ENCODE data around the gene NEO1. TPM values are rescaled to one million over a fixed set of nuclear protein-coding genes. Genes with fewer than 3 reads are reported as not detected.

Gene NEO1
- total RNA-seq, 2 donors from 2014 or later = 3.6 to 8.0 TPM

DNA sequence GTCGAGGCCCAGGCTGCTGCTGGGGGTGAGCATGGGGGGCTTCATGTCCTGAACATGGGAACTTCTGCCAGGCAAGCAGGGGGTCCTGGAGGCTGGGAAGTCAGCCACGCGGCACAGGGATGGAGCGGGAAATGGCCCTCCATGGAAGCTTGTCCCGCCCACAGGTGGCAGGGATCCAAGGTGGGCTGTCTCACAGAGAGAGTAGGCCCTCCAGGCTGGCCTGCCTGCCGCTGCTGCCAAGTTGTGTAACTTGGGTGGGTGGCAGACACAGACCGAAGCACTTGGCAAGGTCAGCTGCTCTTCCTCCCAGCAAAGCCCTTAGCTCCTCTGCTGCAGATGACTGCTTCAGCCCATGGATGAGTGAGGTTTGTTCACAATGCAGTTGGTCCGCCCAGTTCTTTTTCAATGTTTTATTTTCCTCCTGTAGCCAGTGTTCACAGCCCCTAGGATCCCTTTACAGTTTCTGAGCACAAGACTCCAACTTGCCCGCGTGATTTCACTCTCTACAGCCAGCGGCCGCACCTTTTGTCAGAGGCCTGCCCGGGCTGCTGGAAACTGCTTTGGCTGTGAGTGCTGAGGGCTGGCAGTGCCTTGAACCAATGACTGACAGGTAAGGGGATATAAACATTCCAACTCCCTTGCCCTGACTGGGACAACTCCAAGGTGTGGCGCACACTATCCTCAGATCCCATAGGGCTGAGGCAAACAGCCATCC lies 289.8 kb downstream of the NEO1 start:
- Mint-ChIP-seq H3K36me3 (no peaks in the 10 kb centered on the region), H3K9me3 (no peaks in the 10 kb centered on the region), H3K4me1 (ENCODE audit: low read depth in 2 of 2) (no peaks in the 10 kb centered on the region), H3K27ac (no peak overlapping the region), H3K27me3 (peaks cover 3 to 17% of the 10 kb centered on the region in 2 donors), H3K4me3 (no peak overlapping the region)
- DNase-seq (ENCODE audit: low spot score) (no peak), ATAC-seq (no peak)

DNA sequence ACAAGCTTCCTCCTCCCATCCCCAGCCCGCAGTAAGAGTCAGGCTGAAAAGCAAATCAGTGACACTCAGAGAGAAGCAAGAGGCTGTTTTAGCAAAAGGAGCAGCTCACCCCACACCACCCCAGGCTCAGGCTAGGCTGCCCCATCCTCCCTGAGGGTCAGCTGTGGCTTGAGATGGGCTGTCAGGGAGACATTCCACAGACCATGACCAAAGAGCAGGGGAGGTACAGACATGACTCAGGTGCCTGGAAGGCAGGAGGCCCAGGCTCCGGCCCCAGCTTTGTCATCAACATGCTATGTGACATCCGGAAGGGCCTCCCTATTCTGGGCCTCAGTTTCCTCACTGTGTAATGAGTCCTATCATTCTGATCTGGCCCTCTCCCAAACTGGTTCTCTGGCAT lies 291.8 kb downstream of the NEO1 start:
- H3K36me3 Mint-ChIP-seq = no peaks in the 10 kb centered on the region
- no peak for ATAC-seq
- DNase-seq (ENCODE audit: low spot score) = no peak
- no peak overlapping the region for H3K27ac Mint-ChIP-seq
- no peaks in the 10 kb centered on the region for H3K9me3 Mint-ChIP-seq
- H3K4me1 Mint-ChIP-seq (ENCODE audit: low read depth in 2 of 2) = no peaks in the 10 kb centered on the region
- H3K4me3 Mint-ChIP-seq = no peak overlapping the region
- peaks cover 5 to 13% of the 10 kb centered on the region in 2 donors for H3K27me3 Mint-ChIP-seq

DNA sequence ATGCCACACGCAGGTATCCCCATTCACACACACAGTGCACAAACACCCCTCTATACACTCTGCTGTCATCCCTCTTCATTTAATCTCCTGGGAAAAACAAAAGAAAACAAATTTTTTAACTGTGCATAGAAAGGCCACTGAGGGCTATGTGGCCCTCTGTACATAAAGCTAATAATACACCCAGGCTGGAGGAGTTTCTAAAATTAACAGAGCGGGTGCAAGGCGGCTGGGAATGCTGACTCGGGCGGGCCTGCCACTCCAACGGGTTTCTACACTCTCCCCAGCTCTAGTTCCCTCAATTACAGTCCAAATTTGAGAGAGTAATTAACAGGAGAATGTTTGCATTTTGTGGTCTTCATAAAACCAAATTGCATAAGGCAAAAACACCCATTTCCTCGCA lies 293.4 kb downstream of the NEO1 start:
- Mint-ChIP-seq H3K4me1 (ENCODE audit: low read depth in 2 of 2) (no peaks in the 10 kb centered on the region), H3K27ac (no peak overlapping the region), H3K36me3 (no peaks in the 10 kb centered on the region), H3K9me3 (no peaks in the 10 kb centered on the region), H3K27me3 (peaks cover 5 to 13% of the 10 kb centered on the region in 2 donors), H3K4me3 (no peak overlapping the region)
- no peak for ATAC-seq
- DNase-seq (ENCODE audit: low spot score) = no peak

DNA sequence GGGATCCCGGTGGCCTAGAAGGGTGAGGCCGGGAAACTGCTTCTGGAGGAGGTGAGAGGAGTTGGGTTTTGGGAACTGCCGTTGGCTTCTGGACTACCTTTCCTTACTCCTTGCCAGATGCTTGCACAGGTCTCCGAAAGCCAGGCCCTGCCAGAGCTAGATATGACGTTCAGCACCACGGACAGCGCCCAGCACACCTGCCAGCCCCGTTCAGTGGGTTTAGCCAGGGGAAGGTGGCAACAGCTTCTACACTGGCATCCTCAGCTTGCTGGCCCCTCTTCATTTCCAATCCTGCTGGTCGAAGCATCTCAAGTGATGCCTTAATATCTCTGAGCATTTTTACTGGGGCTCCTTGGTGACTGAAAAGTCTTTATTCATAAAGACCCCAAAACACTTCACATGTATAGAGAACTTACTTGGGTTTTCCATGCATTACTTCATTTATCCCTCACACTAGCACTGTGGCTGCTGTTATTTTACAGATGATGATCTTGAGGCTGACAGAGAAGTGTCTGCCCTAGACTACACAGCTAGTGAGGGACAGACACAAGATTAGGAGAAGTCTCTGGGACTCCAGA lies 294.6 kb downstream of the NEO1 start:
- no peaks in the 10 kb centered on the region for H3K9me3 Mint-ChIP-seq
- DNase-seq (ENCODE audit: low spot score) (no peak), ATAC-seq (no peak)

DNA sequence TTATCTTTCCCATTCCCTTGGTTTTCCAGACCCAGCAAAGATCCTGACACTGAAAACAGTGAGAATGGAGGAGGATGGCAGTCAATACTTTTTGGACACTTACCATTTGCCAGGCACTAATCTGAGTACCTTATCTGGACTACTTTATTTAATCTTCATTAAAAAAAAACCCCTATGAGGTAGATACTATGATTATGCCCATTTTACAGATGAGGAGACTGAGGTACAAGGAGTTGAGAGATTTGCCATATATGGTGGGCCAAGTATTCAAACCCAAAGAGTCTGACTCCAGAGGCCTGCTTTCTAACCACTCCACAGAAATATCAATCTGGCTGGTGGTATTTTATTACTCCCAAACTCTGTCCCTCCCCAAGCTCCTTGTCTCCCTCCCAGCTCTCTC lies 296.9 kb downstream of the NEO1 start:
- DNase-seq (ENCODE audit: low spot score) (no peak), ATAC-seq (no peak)
- H3K36me3 Mint-ChIP-seq = no peaks in the 10 kb centered on the region
- peaks cover 2 to 6% of the 10 kb centered on the region in 2 donors for H3K27me3 Mint-ChIP-seq
- no peak overlapping the region for H3K27ac Mint-ChIP-seq
- H3K4me1 Mint-ChIP-seq (ENCODE audit: low read depth in 2 of 2) = no peaks in the 10 kb centered on the region
- H3K9me3 Mint-ChIP-seq = no peaks in the 10 kb centered on the region
- no peak overlapping the region for H3K4me3 Mint-ChIP-seq

More for the DNA sequence above, 294.6 kb downstream of the NEO1 start:
- Mint-ChIP-seq H3K36me3 (no peaks in the 10 kb centered on the region), H3K4me3 (no peak overlapping the region), H3K27me3 (peaks cover 5 to 13% of the 10 kb centered on the region in 2 donors), H3K27ac (no peak overlapping the region), H3K4me1 (ENCODE audit: low read depth in 2 of 2) (no peaks in the 10 kb centered on the region)

DNA sequence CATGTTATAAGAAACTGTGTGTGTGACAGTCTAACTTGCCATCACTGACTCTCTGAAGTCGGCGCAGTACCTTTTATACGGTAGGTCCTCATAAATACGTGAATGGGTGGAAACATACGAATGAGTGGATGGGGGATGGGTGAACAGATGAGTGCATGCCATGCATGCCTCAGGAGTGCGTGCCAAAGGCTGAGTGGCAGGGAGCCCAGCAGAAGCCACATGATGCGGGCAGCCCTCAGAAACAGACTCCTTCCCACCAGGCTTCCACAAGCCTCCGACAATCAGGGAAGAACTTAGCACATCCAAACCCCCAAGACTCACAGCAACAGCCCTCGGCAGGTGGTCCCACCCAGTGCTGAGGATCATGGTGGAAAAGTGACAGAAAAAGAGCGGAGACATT lies 299.8 kb downstream of the NEO1 start:
- H3K36me3 Mint-ChIP-seq = no peaks in the 10 kb centered on the region
- DNase-seq (ENCODE audit: low spot score) (no peak), ATAC-seq (no peak)
- H3K27ac Mint-ChIP-seq = no peak overlapping the region
- no peaks in the 10 kb centered on the region for H3K9me3 Mint-ChIP-seq
- H3K4me1 Mint-ChIP-seq (ENCODE audit: low read depth in 2 of 2) = no peaks in the 10 kb centered on the region
- no peak overlapping the region for H3K4me3 Mint-ChIP-seq
- peaks cover 3 to 4% of the 10 kb centered on the region in 2 donors for H3K27me3 Mint-ChIP-seq

DNA sequence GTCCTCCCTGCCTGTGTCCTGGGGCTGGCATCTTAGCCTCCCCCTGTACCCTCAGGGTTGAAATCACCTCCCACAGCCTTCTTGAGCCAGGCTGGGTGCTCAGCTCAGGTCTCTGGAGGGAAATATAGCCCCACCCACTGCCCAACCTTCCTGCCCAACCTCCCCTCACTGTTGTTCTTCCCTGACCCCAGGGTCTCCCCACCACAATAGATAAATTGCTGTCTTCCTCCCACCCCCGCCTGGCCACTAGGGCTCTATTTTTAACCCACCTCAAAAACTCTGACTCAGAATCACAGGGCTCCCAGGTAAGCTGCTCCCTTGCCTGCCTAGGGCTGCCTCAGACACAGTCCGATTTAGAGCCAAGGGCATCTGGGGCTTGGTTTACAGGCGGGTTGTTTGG lies 301.5 kb downstream of the NEO1 start:
- H3K4me1 Mint-ChIP-seq (ENCODE audit: low read depth in 2 of 2) = no peaks in the 10 kb centered on the region
- H3K36me3 Mint-ChIP-seq = no peaks in the 10 kb centered on the region
- H3K27me3 Mint-ChIP-seq = peaks cover 0 to 3% of the 10 kb centered on the region in 2 donors
- H3K4me3 Mint-ChIP-seq = no peak overlapping the region
- H3K27ac Mint-ChIP-seq = no peak overlapping the region
- no peaks in the 10 kb centered on the region for H3K9me3 Mint-ChIP-seq
- ATAC-seq (no peak), DNase-seq (ENCODE audit: low spot score) (no peak)

DNA sequence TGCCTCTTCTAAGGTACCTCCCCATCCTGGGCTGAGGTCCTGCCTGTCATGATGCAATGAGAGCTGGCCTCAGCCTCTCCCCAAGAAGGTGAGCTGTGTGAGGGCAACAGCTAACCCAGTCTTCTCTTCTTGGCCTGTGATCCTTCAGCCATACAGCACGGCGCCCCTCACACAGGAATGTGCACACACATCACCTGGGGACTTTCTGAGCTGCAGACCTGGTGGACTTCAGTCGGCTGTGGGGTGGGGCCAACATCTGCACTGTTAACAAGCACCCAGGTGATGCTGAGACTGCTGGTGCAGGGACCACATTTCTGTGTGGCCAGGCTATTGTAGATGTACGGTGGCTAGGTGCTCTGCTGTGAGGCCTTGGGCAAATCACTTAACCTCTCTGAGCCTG lies 302.0 kb downstream of the NEO1 start:
- Mint-ChIP-seq H3K27ac (no peak overlapping the region), H3K4me1 (ENCODE audit: low read depth in 2 of 2) (no peaks in the 10 kb centered on the region), H3K4me3 (no peak overlapping the region), H3K9me3 (no peaks in the 10 kb centered on the region), H3K36me3 (no peaks in the 10 kb centered on the region), H3K27me3 (peaks cover 0 to 3% of the 10 kb centered on the region in 2 donors)
- DNase-seq (ENCODE audit: low spot score) (no peak), ATAC-seq (no peak)
